Activated naive CD4-positive, alpha-beta T cell treated with anti-CD3 and anti-CD28 coated beads, Interleukin-2, amount 50 U/mL, for 16 hours (primary cell): ENCODE measurements around the gene CDK4.

ENCODE experiments used
- DNase-seq: peaks from one replicate; pipeline ENCODE4 v3.0.0-alpha.2; 2020

Gene CDK4

DNA sequence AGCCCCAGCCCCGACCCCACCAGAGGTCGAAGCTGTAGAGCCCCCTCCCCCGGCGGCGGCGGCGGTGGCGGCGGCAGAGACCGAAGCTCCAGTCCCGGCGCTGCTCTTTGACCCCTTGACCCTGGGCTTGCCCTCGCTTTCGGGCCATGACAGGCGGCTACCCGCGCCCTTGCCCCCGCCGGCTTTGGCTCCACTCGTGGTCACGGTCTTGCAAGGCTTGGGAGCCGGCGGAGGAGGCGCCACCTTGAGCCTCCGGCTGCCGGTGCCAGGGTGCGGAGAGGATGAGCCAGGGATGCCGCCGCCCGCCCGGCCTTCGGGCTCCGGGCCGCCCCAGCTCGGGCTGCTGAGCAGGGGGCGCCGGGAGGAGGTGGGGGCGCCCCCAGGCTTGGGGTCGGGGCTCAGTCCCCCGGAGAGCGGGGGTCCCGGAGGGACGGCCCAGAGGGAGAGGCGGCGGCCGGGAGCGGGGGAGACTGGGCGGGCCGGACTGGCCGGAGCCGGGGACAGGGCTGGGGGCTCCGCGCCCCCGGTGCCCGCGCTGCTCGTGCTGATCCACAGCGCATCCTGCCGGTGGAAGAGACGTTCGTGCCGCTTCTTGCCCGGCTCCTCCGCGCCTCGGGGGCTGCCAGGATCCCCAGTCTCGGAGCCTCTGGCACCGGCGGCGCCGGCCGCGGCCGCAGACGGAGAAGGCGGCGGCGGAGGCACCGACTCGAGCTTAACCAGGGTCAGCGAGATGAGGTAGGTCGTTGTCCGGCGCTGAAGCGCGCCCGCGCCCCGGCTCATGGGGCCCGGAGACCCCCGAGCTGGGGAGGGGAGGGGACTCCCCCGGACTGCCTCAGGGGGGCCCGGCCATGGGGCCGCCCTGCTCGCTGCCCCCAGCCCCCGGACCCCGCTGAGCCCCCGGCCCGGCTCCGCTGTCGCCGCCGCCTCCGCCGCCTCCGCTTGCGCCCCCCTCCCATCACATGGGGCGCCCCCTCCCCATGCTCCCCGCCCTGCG lies 14.3 kb downstream of the CDK4 start:
- no peak for DNase-seq

DNA sequence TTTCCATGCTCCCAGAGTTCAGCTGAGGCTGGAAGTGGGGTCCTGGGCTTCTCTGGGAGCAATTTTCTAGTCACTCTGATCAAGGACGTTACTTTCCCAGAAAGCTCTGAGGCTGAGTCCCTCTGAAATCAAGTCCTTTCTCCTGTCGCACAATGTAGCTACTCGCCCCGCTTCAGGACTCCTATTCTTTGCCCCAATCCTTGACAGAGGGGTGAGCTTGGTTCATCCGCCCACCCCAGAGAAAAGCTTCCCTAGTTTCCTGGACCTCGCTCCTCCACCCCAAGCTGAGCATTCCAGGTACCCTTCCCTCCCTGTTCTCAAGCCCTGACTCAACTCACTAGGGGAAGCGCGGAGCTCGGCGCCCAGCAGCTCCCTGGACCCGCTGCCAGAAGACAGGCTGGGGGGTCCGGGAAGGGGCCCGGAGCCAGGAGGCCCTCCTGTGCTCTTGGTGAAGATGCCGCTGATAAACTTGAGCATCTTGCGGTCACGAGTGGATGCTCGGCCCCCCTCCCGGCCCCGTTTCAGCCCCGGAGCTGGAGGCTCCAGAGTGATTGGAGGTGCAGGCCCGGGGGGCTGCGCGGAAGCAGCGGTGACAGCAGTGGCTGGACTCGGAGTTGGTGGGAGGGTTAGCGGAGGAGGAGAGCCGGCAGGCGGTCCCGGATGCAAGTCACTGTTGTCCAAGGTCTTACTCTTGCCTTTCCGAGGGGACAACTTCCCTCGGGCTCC lies 15.2 kb downstream of the CDK4 start:
- DNase-seq = no peak

- DNase-seq = no peak
These were observed 16.0 kb downstream of the CDK4 start for GRCh38 chr12:57735952-57736740.

GRCh38 chr12:57735198-57735855 lies 16.8 kb downstream of the CDK4 start:
- DNase-seq = no peak

- DNase-seq = no peak
These were observed 17.5 kb downstream of the CDK4 start for GRCh38 chr12:57734591-57734990.

DNA sequence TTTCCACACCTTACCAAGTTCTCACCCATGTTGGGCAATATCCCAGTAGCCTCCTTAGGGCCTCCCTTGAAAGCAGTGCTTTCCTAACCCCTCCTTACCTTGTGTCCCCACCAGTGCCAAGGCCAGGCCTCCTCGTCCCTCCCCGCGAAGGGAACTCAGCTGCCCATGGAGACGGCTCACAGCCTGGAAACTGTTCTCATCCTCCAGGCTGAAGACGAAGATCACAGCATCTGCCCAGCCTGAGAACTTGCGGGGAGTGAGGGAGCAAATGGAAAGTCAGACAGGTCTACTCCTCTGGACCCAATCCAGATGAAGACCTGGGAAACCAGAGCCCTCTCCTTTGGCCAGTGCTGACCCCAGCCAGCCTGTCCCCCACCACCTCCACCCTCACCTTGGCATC lies 18.2 kb downstream of the CDK4 start:
- DNase-seq = no peak

DNA sequence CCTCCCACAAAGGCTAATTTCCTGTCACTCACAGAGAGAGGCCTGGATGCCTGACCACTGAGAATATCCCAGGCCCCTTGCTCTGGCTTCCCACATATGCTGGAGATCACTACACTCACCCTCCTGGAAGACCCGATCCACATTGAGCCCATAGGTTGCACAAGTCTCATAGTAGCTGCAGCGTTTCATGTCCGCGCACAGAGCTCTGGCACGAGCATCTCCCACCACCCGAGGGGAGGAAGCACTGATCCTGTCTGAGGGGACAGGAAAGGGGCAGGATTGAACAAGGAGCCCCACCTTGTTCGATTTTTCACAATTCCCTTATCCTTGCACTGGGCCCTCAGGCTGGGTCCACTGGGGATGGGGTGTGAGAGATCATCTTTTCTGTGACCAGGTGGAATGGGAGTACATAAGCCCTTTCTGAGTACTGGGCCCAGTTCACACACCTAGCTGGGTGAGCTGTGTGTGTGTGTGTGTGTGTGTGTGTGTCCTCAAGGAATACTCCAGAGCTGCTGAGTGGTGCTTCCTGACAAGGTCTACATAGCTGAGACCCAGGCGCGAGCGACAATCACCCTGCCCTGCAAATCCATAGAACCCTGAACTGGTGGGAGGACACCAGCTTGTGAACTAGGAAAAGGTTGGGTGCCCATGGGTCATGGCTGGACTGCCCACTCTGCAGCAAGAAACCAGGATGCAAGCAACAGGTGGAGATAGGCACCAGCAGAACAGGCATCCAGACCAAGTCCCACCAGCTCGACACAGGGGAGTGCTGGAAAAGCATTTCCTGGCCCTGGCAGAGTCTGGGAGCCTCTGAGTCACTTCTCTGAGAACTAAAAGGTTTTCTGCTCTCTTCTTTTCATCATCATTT lies 19.1 kb downstream of the CDK4 start:
- DNase-seq = no peak

DNA sequence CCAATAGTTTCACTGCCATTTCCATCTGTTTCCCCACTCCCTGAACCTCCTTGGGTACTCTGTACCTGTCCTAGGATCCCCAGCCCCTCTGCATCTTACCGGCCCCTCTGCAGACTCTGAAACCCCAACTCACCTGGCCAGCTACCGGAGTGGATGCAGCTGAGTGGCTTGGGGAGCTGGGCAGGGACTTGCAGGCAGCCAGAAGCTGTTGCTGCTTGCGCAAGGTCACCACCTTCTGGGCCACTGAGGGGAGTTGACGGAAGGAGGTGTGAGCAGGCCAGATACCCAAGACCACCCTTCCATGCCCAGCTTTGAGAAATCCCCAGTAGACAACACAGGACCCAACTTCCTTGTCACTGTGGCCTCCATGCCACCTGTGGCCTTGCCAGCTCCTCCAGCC lies 19.8 kb downstream of the CDK4 start:
- DNase-seq = no peak

DNA sequence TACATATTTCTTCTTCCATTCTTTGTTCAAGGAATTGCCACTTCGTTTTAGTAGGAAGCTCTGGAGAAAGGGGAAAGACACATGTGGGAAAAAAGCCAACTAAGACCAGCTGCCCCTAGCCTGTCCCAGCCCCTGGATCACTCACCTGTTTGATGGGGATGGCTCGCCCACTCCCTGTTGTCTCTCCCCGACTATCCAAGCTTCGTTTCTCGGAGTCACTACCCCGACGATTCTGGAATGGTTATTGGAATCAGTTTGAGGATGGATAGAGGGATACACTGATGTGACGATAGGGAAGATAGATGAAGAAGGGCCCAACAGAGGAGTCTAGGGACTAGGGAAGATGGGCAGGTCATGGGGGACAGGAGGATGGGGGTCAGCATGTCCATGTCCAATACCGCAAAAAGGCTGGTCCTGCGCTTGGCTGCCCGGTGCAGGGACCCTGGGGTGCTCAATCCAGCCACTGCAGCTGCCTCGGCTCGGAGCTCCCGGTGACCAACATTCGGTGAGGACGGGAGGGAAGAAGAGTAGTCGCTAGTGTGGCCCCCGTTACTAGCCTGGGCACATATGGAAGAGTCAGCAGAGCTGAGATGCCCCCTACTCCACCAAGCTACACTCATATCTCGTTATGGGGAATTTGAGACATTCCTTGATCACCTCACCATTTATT lies 20.6 kb downstream of the CDK4 start:
- no peak for DNase-seq

DNA sequence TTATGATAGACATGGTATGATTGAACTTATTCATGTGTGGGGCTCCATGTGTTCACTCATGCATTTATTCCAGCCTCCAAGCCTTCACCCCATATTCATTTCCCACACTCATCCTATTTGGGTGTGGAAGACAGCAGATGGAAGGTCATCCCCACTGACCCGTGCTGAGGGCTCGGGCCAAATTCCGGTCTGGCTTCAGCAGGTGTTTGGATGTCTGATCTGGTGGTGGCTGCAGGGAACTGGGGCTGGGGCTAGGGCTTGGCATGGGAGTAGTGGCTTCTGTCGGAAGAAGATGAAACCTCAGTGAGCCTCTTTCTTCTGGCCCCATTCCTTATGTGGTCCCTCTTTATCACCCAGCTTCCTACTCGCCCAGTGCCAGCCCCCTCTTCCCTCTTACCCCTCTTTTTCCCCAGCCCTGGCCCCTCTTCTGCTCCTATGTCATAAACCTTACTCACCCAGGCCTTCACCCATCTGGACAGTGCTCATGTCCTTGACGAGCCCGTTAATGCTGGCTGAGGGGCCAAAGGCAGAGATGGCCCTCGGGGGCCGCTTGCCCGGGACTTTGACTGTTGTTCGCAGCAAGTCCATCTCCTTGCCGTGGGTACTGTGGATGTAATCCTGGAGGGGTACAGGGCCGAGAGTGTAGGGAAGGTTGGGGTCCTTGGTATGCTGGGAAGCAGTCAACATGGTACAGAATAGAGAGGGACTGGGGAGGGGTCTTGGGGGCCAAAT lies 21.6 kb downstream of the CDK4 start:
- no peak for DNase-seq

DNA sequence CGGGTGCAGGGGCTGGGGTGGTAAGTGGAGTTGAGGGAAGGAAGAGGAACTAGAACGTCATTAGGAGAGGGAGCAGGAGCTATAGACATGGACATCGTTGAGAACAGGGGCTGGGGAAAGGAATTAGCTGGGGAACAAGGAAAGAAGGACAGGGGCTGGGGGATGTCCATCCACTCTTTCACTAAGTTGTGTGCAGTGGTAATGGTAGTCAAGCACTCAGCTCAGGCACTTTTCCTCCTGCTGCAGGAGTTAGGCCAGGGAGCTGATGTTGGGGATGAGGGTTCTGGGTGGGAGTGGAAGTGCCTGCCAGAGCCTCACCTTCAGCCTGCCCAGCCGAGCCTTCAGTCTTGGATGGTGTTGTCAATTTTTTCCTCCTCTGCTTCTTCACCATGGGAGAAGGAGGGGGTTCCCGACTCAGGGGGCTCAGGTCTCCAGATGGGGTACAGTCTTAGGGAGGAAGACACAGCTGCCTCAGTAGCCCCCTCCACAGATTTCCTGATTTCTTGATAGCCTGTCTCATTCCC lies 22.7 kb downstream of the CDK4 start:
- DNase-seq = no peak

DNA sequence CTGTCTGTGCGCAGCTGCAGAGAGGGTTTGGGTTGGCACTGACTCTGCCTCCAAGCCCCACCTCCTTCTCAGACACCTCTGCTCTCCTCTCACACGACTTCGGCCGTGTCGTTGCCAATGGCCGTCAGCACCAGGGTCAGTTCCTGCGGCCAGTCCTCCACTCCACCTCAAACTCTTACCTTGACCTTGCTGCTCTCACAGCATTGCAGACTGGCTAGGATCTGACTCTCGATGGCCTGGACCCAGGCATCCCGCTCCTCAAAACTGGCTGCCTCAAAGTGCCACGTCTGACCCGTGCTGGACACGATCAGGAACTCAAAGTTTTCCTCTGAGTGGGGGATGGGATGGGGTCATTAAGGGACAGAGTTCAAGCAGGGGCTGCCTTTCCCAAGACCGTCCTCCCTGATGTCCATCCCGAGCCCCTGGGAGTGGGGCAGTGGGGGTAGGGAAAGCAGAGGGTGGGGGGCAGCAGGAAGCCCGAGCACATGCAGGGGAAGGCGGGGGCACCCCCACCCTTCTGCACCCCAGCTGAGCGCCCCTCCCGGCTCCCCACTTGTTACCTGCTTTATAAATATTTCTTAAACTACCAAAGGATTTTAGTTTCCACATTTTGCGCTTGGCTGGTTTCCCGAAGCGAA lies 24.2 kb downstream of the CDK4 start:
- DNase-seq = no peak

GRCh38 chr12:57726884-57727757 lies 25.0 kb downstream of the CDK4 start:
- no peak for DNase-seq

- no peak for DNase-seq
These were observed 25.8 kb downstream of the CDK4 start for GRCh38 chr12:57726151-57726883.

DNA sequence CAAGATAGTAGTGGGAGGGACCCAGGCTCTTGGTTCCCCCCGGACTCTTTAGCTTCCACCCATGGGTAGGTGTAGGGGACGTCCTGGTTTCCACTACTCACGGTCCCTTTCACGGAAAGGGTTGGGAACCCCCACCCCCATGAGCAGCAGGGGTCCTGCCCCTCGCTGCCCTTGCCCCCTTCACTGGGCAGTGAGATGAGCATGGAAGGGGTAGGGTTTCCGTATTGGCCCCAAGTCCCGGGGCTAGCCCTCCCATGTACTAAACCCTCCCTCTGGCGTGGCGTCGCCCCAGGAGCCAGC lies 26.3 kb downstream of the CDK4 start:
- DNase-seq = no peak

- DNase-seq = no peak
These were observed 27.0 kb downstream of the CDK4 start for GRCh38 chr12:57724936-57725740.
